ENCODE measurements around the gene ITPK1. TPM values are rescaled to one million over a fixed set of nuclear protein-coding genes. Genes with fewer than 3 reads are reported as not detected.

Gene ITPK1
- total RNA-seq, 1 experiment from 2014 or later, result 25.9 TPM

GRCh38 chr14:93010522-93011140 is 105.1 kb downstream of the ITPK1 start:
- H3K27ac ChIP-seq (ENCODE audit: low read length), result no peak overlapping the region
- DNase-seq (ENCODE audit: low read depth, low spot score), result no peak
- no peaks in the 10 kb centered on the region for H3K27me3 ChIP-seq (ENCODE audit: control insufficient read depth, insufficient read depth, low read length)
- no peak for ATAC-seq
- no peak overlapping the region for H3K4me3 ChIP-seq (ENCODE audit: low read depth in 2 of 2, low read length in 2 of 2)
- no peaks in the 10 kb centered on the region for H3K36me3 ChIP-seq (ENCODE audit: control insufficient read depth, insufficient read depth, low read length)
- no TSS peak for BruUV-seq (replicated peaks)
- H3K9me3 ChIP-seq (ENCODE audit: control insufficient read depth, insufficient read depth, low read depth, low read length), result no peaks in the 10 kb centered on the region
- intact Hi-C loops (cut with micrococcal nuclease; ENCODE audit: unreplicated experiment), result no loop called here
- no peaks in the 10 kb centered on the region for H3K4me1 ChIP-seq (ENCODE audit: control insufficient read depth, insufficient read depth, low read length)
- CTCF ChIA-PET, result no interaction called here
- no peak for TF ChIP-seq POLR2AphosphoS5 (IDR thresholded peaks at IDR 0.05; ENCODE audit: low read depth, low read length)
- TF ChIP-seq CTCF (IDR thresholded peaks at IDR 0.05), result no peak
- TF ChIP-seq TCF7L2 (IDR thresholded peaks at IDR 0.05; ENCODE audit: low read depth, low read length), result no peak
- no peak for TF ChIP-seq REST (IDR thresholded peaks at IDR 0.05; ENCODE audit: insufficient read depth in 1 of 2, low read depth in 2 of 2, low read length in 1 of 2)
- TF ChIP-seq SIN3A (IDR thresholded peaks at IDR 0.05; ENCODE audit: borderline replicate concordance, insufficient read depth, low read depth, low read length), result no peak
- POLR2A ChIA-PET, result no interaction called here
- in situ Hi-C loops (cut with HindIII; ENCODE audit: low pct_unique_long_range_greater_than_20kb, low sequenced_read_pairs), result no loop called here

GRCh38 chr14:93010130-93010499 is 105.6 kb downstream of the ITPK1 start:
- no peak for TF ChIP-seq REST (IDR thresholded peaks at IDR 0.05; ENCODE audit: insufficient read depth in 1 of 2, low read depth in 2 of 2, low read length in 1 of 2)
- Histone ChIP-seq H3K27ac (ENCODE audit: low read length) (no peak overlapping the region), H3K4me1 (ENCODE audit: control insufficient read depth, insufficient read depth, low read length) (no peaks in the 10 kb centered on the region), H3K27me3 (ENCODE audit: control insufficient read depth, insufficient read depth, low read length) (no peaks in the 10 kb centered on the region), H3K9me3 (ENCODE audit: control insufficient read depth, insufficient read depth, low read depth, low read length) (no peaks in the 10 kb centered on the region), H3K4me3 (ENCODE audit: low read depth in 2 of 2, low read length in 2 of 2) (no peak overlapping the region), H3K36me3 (ENCODE audit: control insufficient read depth, insufficient read depth, low read length) (no peaks in the 10 kb centered on the region)
- ChIA-PET CTCF (no interaction called here), POLR2A (no interaction called here)
- DNase-seq (ENCODE audit: low read depth, low spot score) (no peak), ATAC-seq (no peak)
- in situ Hi-C loops (cut with HindIII; ENCODE audit: low pct_unique_long_range_greater_than_20kb, low sequenced_read_pairs), result no loop called here
- BruUV-seq (replicated peaks), result no TSS peak
- intact Hi-C loops (cut with micrococcal nuclease; ENCODE audit: unreplicated experiment), result no loop called here

Measured in Panc1 (cell line).